Testis (tissue), 2 donors: Measurements from ENCODE around the gene SLC4A5.

Experiments used
- POLR2A ChIP-seq: fragments of 450-650 bp; IDR thresholded peaks from one replicate; pipeline ENCODE4 v1.6.1; 2017; ENCODE audit warnings: antibody characterized with exemption, mild to moderate bottlenecking, moderate library complexity
- TF ChIP-seq, protein P1 (sequence below), 3 experiments: fragments of 450-650 bp in 2 of 3; fragments of 200-600 bp in 1 of 3; sonication (generic) in 1 of 3; IDR thresholded peaks; one replicate each; pipeline ENCODE4 v1.5.1; 2016 to 2019; ENCODE audit warnings: antibody characterized with exemption in 3 of 3, mild to moderate bottlenecking in 2 of 3, moderate library complexity in 1 of 3

DNA sequence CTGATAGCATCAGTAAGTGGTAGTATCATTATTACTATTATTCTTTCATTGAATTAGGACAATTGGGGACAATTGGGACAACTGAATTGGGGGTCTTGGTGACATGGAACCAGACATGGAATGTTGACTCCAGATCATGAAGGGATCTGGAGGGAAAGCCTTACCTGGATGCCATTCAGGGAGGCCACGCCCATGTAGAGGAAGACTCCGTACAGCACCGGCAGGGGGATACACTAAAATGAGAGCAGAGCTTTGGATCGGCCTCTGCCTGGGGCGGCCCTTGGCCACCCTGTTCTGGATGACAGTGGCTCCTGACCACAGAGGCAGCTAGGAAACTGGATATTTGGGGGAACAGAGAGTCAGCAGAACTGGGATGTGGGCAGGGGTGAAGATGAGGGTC lies 115.6 kb downstream of the SLC4A5 start:
- TF ChIP-seq, protein P1, sequence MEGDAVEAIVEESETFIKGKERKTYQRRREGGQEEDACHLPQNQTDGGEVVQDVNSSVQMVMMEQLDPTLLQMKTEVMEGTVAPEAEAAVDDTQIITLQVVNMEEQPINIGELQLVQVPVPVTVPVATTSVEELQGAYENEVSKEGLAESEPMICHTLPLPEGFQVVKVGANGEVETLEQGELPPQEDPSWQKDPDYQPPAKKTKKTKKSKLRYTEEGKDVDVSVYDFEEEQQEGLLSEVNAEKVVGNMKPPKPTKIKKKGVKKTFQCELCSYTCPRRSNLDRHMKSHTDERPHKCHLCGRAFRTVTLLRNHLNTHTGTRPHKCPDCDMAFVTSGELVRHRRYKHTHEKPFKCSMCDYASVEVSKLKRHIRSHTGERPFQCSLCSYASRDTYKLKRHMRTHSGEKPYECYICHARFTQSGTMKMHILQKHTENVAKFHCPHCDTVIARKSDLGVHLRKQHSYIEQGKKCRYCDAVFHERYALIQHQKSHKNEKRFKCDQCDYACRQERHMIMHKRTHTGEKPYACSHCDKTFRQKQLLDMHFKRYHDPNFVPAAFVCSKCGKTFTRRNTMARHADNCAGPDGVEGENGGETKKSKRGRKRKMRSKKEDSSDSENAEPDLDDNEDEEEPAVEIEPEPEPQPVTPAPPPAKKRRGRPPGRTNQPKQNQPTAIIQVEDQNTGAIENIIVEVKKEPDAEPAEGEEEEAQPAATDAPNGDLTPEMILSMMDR (IDR thresholded peaks at IDR 0.05) = no peak
- TF ChIP-seq POLR2A = no peak
